HG02852 (cell line): Measurements from ENCODE around the gene SPATA2.
"Not testable (repeated sequence)": the region's sequence is repeated elsewhere in the genome, so short reads cannot be mapped to it uniquely, and the experiment has no call there.

Experiments
- ATAC-seq: cut with Tn5 transposase; IDR thresholded peaks from one replicate; pipeline ENCODE4 v1.9.1; 2021; ENCODE audit warnings: mild to moderate bottlenecking, moderate library complexity; ENCODE audit not compliant: unreplicated experiment

SPATA2 gene

DNA sequence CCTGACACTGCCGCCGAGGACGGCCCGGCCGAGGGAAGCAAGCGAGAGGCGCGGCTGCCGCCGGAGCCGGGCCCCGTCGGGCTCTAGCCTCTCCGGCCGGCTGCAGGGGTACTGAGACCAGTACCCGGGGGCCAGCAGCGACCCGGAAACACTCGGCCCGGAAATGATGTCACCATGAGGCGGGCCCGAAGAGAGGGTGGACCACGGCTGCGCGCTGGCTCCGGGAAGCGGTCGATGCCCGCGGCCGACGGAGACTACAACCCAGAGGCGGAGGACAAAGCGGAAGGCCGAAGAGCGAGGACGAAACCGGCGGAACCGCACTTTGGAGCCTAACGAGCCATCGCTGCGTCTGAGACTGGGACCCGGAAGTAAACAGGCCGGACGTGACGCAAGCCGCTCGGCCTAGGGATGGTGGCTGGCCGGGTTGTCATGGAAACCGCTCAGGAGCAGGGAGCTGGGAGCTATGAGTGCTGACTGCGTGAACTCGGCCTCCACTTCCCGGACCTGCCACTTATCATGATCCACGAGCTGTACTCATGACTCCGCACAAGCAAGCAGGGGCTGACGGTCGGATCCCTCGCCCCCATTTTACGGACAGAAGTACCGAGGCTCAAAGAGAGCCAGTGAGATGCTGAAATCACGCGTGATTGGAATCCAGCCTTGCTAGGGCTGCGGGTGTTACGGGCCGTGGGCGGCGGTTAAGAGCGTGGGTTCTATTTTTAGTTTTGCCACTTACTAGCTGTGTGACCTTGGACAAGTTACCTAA lies at the start of gene SPATA2:
TSS of gene SPATA2 (minus strand) at position 150 of the 766 bp plus-strand sequence. CDS start 7,039 bp downstream, outside the sequence.
- ATAC-seq = peak; percentile 79

GRCh38 chr20:49961413-49961812 lies 46.1 kb upstream of the SPATA2 start:
- ATAC-seq = no peak

- not testable (repeated sequence) for ATAC-seq
These were observed 42.0 kb upstream of the SPATA2 start for GRCh38 chr20:49957089-49957938.

- no peak for ATAC-seq
These were observed 41.4 kb upstream of the SPATA2 start for GRCh38 chr20:49956689-49957088.

DNA sequence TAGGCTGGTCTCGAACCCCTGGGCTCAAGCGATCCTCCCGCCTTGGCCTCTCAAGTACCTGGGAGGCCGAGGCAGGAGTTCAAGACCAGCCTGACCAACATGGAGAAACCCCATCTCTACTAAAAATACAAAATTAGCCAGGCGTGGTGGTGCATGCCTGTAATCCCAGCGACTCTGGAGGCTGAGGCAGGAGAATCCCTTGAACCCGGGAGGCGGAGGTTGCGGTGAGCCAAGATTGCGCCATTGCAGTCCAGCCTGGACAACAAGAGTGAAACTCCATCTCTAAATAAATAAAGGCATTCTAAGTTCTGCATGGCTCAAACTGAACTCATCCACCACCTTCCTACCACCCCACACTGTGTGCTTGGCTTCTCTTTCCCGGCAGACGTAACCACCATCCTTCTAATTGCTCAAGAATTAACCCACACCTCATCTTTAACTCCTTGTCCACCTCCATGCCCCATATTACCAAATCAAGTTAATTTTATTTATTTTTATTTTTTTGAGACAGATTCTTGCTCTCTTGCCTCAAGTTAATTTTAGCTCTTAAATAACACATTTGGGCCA lies 40.6 kb upstream of the SPATA2 start:
- not testable (repeated sequence) for ATAC-seq

GRCh38 chr20:49955167-49955566 lies 39.8 kb upstream of the SPATA2 start:
- ATAC-seq = no peak

DNA sequence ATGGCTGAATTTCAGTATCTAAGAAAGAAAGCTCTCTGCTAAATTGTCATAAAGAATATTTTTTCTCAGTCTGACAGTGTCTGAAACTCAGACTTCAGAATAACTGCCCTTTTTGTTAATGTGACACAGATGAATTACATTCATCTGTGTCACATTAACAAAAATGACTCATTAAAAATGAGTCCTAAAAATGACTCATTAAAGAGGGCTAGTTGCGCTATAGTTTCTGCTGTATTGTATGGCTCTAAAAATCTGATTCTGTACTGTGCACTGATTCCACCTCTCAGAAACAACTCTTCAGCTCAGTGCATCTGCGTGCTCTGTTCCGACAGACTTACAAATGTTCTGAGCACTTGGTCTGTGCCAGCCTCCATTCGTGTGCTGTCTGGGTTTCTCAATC lies 35.8 kb upstream of the SPATA2 start:
- ATAC-seq = no peak

- no peak for ATAC-seq
These were observed 33.6 kb upstream of the SPATA2 start for GRCh38 chr20:49948809-49949507.

DNA sequence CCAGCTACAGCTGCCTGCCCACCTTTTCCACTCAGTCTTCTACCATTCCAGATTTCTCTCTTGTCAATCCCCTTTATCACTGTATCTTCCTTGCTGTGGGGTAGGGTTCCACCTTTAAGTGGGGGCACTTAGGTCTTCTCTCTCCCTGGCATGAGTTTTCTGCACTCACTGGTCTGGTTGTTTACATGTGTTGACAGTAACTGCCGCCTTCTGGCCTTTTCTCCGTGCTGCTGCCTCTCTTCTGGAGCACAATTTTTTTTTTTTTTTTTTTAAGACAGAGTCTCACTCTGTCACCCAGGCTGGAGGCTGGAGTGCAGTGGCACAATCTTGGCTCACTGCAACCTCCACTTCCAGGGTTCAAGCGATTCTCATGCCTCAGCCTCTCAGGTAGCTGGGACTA lies 32.8 kb upstream of the SPATA2 start:
- no peak for ATAC-seq

DNA sequence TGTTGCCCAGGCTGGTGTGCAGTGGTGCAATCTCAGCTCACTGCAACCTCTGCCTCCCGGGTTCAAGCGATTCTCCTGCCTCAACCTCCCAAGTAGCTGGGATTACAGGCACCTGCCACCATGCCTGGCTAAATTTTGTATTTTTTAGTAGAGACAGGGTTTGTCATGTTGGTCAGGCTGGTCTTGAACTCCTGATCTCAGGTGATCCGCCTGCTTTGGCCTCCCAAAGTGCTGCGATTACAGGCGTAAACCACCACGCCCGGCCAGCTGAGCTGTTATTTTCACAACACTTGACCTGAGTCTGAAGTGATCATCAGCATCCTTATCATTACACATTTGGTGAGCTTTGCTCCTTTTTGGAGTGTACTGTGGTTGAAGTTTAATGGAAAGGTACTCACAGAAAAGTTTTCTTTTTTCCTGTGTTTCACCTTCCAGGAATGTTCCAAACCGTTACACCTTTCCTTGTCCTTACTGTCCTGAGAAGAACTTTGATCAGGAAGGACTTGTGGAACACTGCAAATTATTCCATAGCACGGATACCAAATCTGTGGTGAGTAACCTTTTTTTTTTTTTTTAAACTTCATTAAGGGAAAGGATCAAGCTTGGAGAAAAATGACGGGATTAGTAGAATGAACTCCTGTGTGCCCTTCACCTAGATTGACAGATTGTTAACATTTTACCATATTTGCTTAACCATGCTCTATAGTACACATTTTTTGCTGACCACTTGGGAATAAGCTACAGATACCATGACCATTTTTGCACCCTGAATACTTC lies 30.6 kb upstream of the SPATA2 start:
- no peak for ATAC-seq

- no peak for ATAC-seq
These were observed 30.0 kb upstream of the SPATA2 start for GRCh38 chr20:49945306-49945700.

DNA sequence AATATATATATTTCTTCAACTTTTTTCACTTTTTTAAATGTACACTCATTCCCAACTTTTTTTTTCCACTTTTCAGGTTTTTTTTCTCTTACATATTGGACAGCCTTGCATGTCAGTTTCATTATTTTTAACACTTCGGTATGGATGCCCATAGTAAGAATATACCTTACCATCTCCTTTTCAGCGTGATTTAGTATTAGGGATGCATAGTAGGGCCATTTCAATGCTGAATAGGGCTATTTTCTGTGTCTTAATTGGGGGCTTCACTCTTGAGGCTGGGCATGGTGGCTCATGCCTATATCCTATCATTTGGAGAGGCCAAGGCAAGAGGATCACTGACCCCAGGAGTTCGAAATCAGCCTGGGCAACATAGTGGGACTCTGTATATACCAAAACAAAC lies 27.6 kb upstream of the SPATA2 start:
- no peak for ATAC-seq

- no peak for ATAC-seq
These were observed 27.0 kb upstream of the SPATA2 start for GRCh38 chr20:49942303-49942702.

GRCh38 chr20:49941456-49941855 lies 26.1 kb upstream of the SPATA2 start:
- ATAC-seq = no peak

GRCh38 chr20:49938173-49939163 lies 23.1 kb upstream of the SPATA2 start:
- ATAC-seq = no peak

DNA sequence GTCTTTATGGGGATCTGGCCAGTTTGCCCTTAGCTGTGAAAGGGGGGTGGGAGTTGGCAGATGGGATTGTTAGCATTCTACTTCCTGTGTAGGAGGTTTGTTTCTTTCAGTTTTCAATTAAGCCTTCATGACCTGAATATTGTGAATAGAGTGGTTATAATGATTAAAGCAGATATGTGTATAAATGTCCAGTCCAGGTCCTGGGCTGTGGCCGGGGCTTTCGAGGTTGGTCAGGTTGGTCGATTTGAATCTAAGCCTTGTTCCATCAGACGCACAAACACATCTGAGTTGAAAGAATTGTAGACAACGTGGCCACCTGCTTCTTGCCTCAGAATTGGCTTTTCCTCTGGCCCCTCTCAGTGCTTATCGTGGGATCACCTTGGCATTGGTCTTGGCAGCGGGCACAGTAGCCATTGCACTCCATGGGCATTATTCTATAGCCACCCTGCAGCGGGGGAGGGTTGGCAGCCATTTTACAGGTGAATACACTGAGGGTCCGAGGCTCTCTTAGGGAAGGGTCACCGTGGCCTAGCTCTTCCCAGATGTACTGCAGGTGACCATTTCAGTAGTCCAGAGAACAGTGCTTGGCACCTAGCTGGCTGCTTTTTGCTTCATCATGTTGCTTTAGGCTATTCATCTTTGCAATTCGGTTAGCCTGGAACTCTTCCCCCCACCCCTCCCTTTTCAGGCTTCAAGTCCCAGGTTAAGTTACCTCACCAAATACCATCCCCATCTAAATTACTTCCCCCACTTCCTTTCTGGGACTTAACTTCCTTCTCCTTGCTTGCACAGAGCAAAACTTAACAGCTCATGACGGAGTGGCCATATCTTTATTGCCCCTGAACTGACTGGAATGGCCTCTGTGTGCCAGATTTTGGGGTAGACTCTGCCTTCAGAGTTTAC lies 21.9 kb upstream of the SPATA2 start:
- peak; percentile 5 for ATAC-seq

DNA sequence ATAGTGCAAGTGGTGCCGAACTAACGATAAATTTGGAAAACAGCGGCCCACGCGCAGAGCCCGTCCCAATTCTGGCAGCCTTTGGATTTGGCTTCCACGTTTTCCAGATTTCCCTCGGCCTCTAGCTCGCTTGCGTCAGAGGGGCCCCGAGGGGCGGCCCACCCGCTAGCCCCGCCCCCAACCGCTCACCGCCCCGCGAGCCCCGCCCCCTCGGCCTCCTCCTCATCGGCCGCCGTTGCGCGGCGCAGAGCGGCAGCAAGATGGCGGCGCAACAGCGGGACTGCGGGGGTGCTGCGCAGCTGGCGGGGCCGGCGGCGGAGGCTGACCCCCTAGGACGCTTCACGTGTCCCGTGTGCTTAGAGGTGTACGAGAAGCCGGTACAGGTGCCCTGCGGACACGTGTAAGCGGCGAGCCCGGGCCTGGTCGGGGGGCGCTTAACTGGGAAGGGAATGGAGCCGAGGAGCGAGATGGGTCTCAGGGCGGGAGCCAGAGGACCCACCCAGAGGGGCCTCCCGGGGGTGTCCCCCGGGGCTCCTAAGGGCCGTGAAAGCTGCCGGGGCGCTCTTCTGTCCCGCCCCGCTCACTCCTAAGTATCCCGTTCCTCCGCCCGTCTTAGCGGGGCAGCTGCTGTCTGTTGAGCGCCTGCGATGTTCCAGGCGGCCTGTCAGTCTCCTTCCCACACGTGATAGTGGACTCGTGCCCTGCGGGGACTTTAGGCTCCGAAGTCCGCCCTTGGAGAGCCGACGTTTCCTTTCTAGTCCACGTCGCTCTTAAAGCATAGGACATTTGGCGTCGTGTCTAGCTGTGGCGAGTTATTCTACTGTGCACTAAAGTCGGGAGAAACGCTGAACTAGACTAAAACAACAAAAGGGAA lies 21.1 kb upstream of the SPATA2 start, which contains the start of gene RNF114:
TSS of gene RNF114 (plus strand) at position 245 of the 874 bp plus-strand sequence. CDS start at position 261, 16 bp downstream.
- peak; percentile 71 for ATAC-seq
